Measurements from ENCODE around the gene MAN1B1. TPM values are rescaled to one million over a fixed set of nuclear protein-coding genes. Genes with fewer than 3 reads are reported as not detected.
A peak's percentile ranks its signal among the peaks of the same experiment; 100 is the strongest.

MAN1B1 gene
- polyA plus RNA-seq, 3 donors = 29.3 to 38.2 (median 33.3) TPM

DNA sequence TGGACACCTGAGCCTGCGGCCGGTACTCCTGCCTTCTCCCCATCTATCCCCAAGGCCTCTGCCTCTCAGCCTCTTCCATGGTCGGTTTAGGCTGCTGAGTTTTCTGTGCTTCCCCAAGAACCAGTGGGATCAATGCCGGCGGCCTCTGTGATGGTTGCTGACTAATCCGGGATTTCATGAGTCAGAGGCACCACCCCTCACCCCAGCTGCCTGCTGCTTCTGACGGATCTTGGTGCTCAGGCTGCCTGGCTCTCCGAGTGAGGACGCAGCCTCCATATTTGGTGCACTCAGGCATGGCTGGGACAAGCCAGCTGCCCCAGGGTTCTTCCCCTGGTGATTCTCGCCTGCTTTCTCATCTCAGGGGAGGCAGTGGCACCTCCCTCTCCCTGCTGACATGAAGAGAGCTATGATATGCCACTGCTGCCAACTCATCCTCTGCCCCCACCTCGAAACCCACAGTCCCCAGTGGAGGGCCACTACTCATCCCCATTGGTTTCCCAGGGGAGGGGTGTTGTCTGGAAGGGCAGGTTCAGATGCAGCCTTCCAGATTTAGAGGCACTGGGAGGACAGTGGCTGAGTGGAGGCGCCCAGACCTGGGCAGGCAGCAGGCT lies 3.3 kb upstream of the MAN1B1 start:
- H3K27me3 Mint-ChIP-seq (ENCODE audit: low read depth in 3 of 3) = peaks cover 0 to 1% (median 0%) of the 10 kb centered on the region in 3 donors

DNA sequence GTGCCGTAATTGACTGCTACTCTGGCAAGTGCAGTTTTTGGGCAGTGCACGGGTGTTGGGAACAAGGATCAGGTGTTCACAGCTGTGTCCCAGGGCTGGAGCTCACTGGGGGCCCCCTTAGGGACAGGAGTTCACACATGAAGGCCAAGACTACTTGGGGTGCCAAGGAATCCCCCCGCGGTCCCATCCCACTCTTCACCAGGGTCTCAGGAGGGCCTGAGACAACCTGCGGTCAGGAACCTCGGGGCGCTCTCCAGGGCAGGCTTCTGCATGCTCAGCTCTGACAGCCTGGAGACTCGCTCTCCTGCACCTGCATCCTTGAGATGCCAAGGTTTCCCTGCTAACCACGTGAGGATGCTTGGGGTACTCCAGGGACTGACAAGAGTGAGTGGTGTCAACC lies 2.3 kb upstream of the MAN1B1 start:
- TF ChIP-seq, protein P1, sequence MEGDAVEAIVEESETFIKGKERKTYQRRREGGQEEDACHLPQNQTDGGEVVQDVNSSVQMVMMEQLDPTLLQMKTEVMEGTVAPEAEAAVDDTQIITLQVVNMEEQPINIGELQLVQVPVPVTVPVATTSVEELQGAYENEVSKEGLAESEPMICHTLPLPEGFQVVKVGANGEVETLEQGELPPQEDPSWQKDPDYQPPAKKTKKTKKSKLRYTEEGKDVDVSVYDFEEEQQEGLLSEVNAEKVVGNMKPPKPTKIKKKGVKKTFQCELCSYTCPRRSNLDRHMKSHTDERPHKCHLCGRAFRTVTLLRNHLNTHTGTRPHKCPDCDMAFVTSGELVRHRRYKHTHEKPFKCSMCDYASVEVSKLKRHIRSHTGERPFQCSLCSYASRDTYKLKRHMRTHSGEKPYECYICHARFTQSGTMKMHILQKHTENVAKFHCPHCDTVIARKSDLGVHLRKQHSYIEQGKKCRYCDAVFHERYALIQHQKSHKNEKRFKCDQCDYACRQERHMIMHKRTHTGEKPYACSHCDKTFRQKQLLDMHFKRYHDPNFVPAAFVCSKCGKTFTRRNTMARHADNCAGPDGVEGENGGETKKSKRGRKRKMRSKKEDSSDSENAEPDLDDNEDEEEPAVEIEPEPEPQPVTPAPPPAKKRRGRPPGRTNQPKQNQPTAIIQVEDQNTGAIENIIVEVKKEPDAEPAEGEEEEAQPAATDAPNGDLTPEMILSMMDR (IDR thresholded peaks at IDR 0.05) = no peak
- intact Hi-C loops (cut with micrococcal nuclease) = no loop called here
- no peak overlapping the region for H3K9ac ChIP-seq (ENCODE audit: insufficient read depth, low read length, poor library complexity, severe bottlenecking)
- peaks cover 0 to 3% (median 0%) of the 10 kb centered on the region in 3 donors for H3K27me3 Mint-ChIP-seq (ENCODE audit: low read depth in 3 of 3)
- H3K36me3 ChIP-seq (replicated peaks in 1 of 2; ENCODE audit: control insufficient read depth in 1 of 2, insufficient read depth in 2 of 2, low read length in 2 of 2) = peaks cover 35 to 37% of the 10 kb centered on the region in 2 donors
- peaks cover 31% of the 10 kb centered on the region for H3K4me1 Mint-ChIP-seq
- H3K9me3 ChIP-seq (replicated peaks in 1 of 2; ENCODE audit: control insufficient read depth in 1 of 2, insufficient read depth in 1 of 2, low read length in 2 of 2) = no peaks in the 10 kb centered on the region
- 100% methylated on average over 3 of the region's 9 CpGs for WGBS (ENCODE audit: insufficient coverage)
- peaks cover 23 to 28% of the 10 kb centered on the region in 2 donors for H3K4me1 ChIP-seq (ENCODE audit: control insufficient read depth in 1 of 2, insufficient read depth in 2 of 2, low read length in 2 of 2)
- H3K79me2 ChIP-seq (ENCODE audit: insufficient read depth, low read length) = peaks cover 4% of the 10 kb centered on the region
- no peaks in the 10 kb centered on the region for H3K27me3 ChIP-seq (ENCODE audit: control insufficient read depth in 2 of 2, insufficient read depth in 2 of 2, low read length in 2 of 2)
- peaks cover 6% of the 10 kb centered on the region for H4K20me1 ChIP-seq (ENCODE audit: insufficient read depth, low read length)
- H3K4me3 ChIP-seq (replicated peaks in 1 of 3; ENCODE audit: low read depth in 2 of 3, low read length in 3 of 3) = no peak overlapping the region
- H3K27ac ChIP-seq (ENCODE audit: low read depth in 1 of 2, low read length in 2 of 2) = no peak overlapping the region
- peaks cover 32 to 53% of the 10 kb centered on the region in 2 donors for H3K36me3 Mint-ChIP-seq
- no peak overlapping the region for H3K4me2 ChIP-seq (replicated peaks; ENCODE audit: extremely low read depth, low read length, poor library complexity, severe bottlenecking)
- H3K9me3 Mint-ChIP-seq = peaks cover 0 to 9% (median 0%) of the 10 kb centered on the region in 7 donors
- H3K4me3 Mint-ChIP-seq = no peak overlapping the region
- H2AFZ ChIP-seq (ENCODE audit: insufficient read depth, low read depth, low read length, poor library complexity, severe bottlenecking) = no peak overlapping the region
- peak overlapping the region in 1 of 7 donors; percentile 35 for H3K27ac Mint-ChIP-seq
- no peak for DNase-seq

More for the DNA sequence above, 3.3 kb upstream of the MAN1B1 start:
- Histone ChIP-seq H3K9me3 (replicated peaks in 1 of 2; ENCODE audit: control insufficient read depth in 1 of 2, insufficient read depth in 1 of 2, low read length in 2 of 2) (no peaks in the 10 kb centered on the region), H3K4me1 (ENCODE audit: control insufficient read depth in 1 of 2, insufficient read depth in 2 of 2, low read length in 2 of 2) (peaks cover 25 to 30% of the 10 kb centered on the region in 2 donors), H2AFZ (ENCODE audit: insufficient read depth, low read depth, low read length, poor library complexity, severe bottlenecking) (no peak overlapping the region), H3K4me2 (replicated peaks; ENCODE audit: extremely low read depth, low read length, poor library complexity, severe bottlenecking) (no peak overlapping the region), H4K20me1 (ENCODE audit: insufficient read depth, low read length) (peaks cover 15% of the 10 kb centered on the region), H3K4me3 (replicated peaks in 1 of 3; ENCODE audit: low read depth in 2 of 3, low read length in 3 of 3) (no peak overlapping the region), H3K27me3 (ENCODE audit: control insufficient read depth in 2 of 2, insufficient read depth in 2 of 2, low read length in 2 of 2) (no peaks in the 10 kb centered on the region), H3K27ac (ENCODE audit: low read depth in 1 of 2, low read length in 2 of 2) (no peak overlapping the region), H3K79me2 (ENCODE audit: insufficient read depth, low read length) (peaks cover 4% of the 10 kb centered on the region), H3K9ac (ENCODE audit: insufficient read depth, low read length, poor library complexity, severe bottlenecking) (no peak overlapping the region), H3K36me3 (replicated peaks in 1 of 2; ENCODE audit: control insufficient read depth in 1 of 2, insufficient read depth in 2 of 2, low read length in 2 of 2) (peaks cover 36 to 40% of the 10 kb centered on the region in 2 donors)
- peak in 1 of 3 donors; percentile 44 for DNase-seq
- Mint-ChIP-seq H3K36me3 (peaks cover 25 to 53% of the 10 kb centered on the region in 2 donors), H3K9me3 (peaks cover 0 to 9% (median 0%) of the 10 kb centered on the region in 7 donors), H3K4me3 (no peak overlapping the region), H3K4me1 (peaks cover 31% of the 10 kb centered on the region), H3K27ac (peak overlapping the region in 3 of 7 donors; percentile 9 to 76 (median 75))
- WGBS (ENCODE audit: insufficient coverage) = 89% methylated on average over 6 of the region's 12 CpGs
- TF ChIP-seq, protein P1 (IDR thresholded peaks at IDR 0.05) = no peak
- intact Hi-C loops (cut with micrococcal nuclease) = no loop called here
